Measurements from ENCODE around the gene SH2D1B.

GRCh38 chr1:162390396-162391185 is 21.3 kb downstream of the SH2D1B start:
- TF ChIP-seq CTCF (IDR thresholded peaks at IDR 0.05) (no peak), POLR2A (IDR thresholded peaks at IDR 0.05) (no peak), EP300 (IDR thresholded peaks at IDR 0.05) (no peak)
